Measurements from ENCODE around the gene GNMT. TPM values are rescaled to one million over a fixed set of nuclear protein-coding genes. Genes with fewer than 3 reads are reported as not detected.

GNMT gene
- polyA plus RNA-seq, 1 donor from 2014 or later, result 0.97 TPM

GRCh38 chr6:42916288-42916687 is 44.3 kb upstream of the GNMT start:
- H3K4me3 ChIP-seq (ENCODE audit: low read length), result no peak overlapping the region
- H2AFZ ChIP-seq (ENCODE audit: low read depth, low read length), result no peak overlapping the region
- no peak overlapping the region for H3K27ac ChIP-seq (ENCODE audit: low read length)
- H3K4me2 ChIP-seq (ENCODE audit: low read length), result no peak overlapping the region
- H3K9ac ChIP-seq (ENCODE audit: low read length), result no peak overlapping the region
- no peaks in the 10 kb centered on the region for H3K9me2 ChIP-seq (ENCODE audit: insufficient read depth, low read length)
- no peaks in the 10 kb centered on the region for H3K79me2 ChIP-seq (replicated peaks; ENCODE audit: insufficient read depth, low read length)
- no peaks in the 10 kb centered on the region for H4K20me1 ChIP-seq (ENCODE audit: insufficient read depth)
- H3K36me3 ChIP-seq (ENCODE audit: insufficient read depth, low read length), result no peaks in the 10 kb centered on the region
- no peaks in the 10 kb centered on the region for H3K9me3 ChIP-seq (ENCODE audit: low read length)
- no peak for TF ChIP-seq SMC3 (conservative IDR thresholded peaks at IDR 0.05; ENCODE audit: poor library complexity)
- no peak for TF ChIP-seq REST (IDR thresholded peaks at IDR 0.05; ENCODE audit: borderline replicate concordance)
- TF ChIP-seq EP300 (conservative IDR thresholded peaks at IDR 0.05; ENCODE audit: poor library complexity, severe bottlenecking), result no peak
- TF ChIP-seq TAF1 (IDR thresholded peaks at IDR 0.05; ENCODE audit: low read depth), result no peak
- no peak for TF ChIP-seq CTCF (IDR thresholded peaks at IDR 0.05; ENCODE audit: poor library complexity, severe bottlenecking)
- TF ChIP-seq MXI1 (conservative IDR thresholded peaks at IDR 0.05; ENCODE audit: poor library complexity, severe bottlenecking), result no peak
- no peak for TF ChIP-seq EZH2 (IDR thresholded peaks at IDR 0.05; ENCODE audit: borderline replicate concordance, insufficient read depth, low read length, poor library complexity, severe bottlenecking)
- TF ChIP-seq RAD21 (conservative IDR thresholded peaks at IDR 0.05), result no peak
- TF ChIP-seq POLR2AphosphoS5 (IDR thresholded peaks at IDR 0.05), result no peak
- no peaks in the 10 kb centered on the region for H3F3A ChIP-seq (ENCODE audit: insufficient read depth, low read length, poor library complexity, severe bottlenecking)
- H3K27me3 ChIP-seq (ENCODE audit: insufficient read depth, low read depth, low read length), result no peaks in the 10 kb centered on the region

GRCh38 chr6:42921801-42922200 is 38.8 kb upstream of the GNMT start:
- H3K4me2 ChIP-seq (ENCODE audit: low read length), result no peak overlapping the region
- H3K27me3 ChIP-seq (ENCODE audit: insufficient read depth, low read depth, low read length), result no peaks in the 10 kb centered on the region
- H3K79me2 ChIP-seq (replicated peaks; ENCODE audit: insufficient read depth, low read length), result no peaks in the 10 kb centered on the region
- H3K27ac ChIP-seq (ENCODE audit: low read length), result no peak overlapping the region
- H3K9ac ChIP-seq (ENCODE audit: low read length), result no peak overlapping the region
- no peaks in the 10 kb centered on the region for H4K20me1 ChIP-seq (ENCODE audit: insufficient read depth)
- H3K9me2 ChIP-seq (ENCODE audit: insufficient read depth, low read length), result no peaks in the 10 kb centered on the region
- H3F3A ChIP-seq (ENCODE audit: insufficient read depth, low read length, poor library complexity, severe bottlenecking), result no peaks in the 10 kb centered on the region
- no peak overlapping the region for H2AFZ ChIP-seq (ENCODE audit: low read depth, low read length)
- no peaks in the 10 kb centered on the region for H3K9me3 ChIP-seq (ENCODE audit: low read length)
- H3K4me3 ChIP-seq (ENCODE audit: low read length), result no peak overlapping the region
- H3K36me3 ChIP-seq (ENCODE audit: insufficient read depth, low read length), result no peaks in the 10 kb centered on the region
- TF ChIP-seq MXI1 (conservative IDR thresholded peaks at IDR 0.05; ENCODE audit: poor library complexity, severe bottlenecking), result no peak
- TF ChIP-seq CTCF (IDR thresholded peaks at IDR 0.05; ENCODE audit: poor library complexity, severe bottlenecking), result no peak
- no peak for TF ChIP-seq REST (IDR thresholded peaks at IDR 0.05; ENCODE audit: borderline replicate concordance)
- no peak for TF ChIP-seq POLR2AphosphoS5 (IDR thresholded peaks at IDR 0.05)
- TF ChIP-seq EZH2 (IDR thresholded peaks at IDR 0.05; ENCODE audit: borderline replicate concordance, insufficient read depth, low read length, poor library complexity, severe bottlenecking), result no peak
- TF ChIP-seq TAF1 (IDR thresholded peaks at IDR 0.05; ENCODE audit: low read depth), result no peak
- TF ChIP-seq EP300 (conservative IDR thresholded peaks at IDR 0.05; ENCODE audit: poor library complexity, severe bottlenecking), result no peak
- TF ChIP-seq SMC3 (conservative IDR thresholded peaks at IDR 0.05; ENCODE audit: poor library complexity), result no peak
- TF ChIP-seq RAD21 (conservative IDR thresholded peaks at IDR 0.05), result no peak

Measured in neural cell (in vitro differentiated cells).